GM12878 (cell line): ENCODE results near the gene OR10H3.

Experiments
- BCL11A ChIP-seq: IDR thresholded peaks from 2 replicates; pipeline ENCODE4 v1.6.1; 2011; ENCODE audit warnings: low read depth, low read length
- CBX5 ChIP-seq: sonication (generic); IDR thresholded peaks from 2 replicates; pipeline ENCODE4 v1.6.1; 2016; ENCODE audit warnings: low read depth, moderate library complexity, mild to moderate bottlenecking, inconsistent platforms
- CTCF ChIP-seq, 3 experiments: IDR thresholded peaks in 2 of 3; conservative IDR thresholded peaks in 1 of 3; 2 replicates each; pipeline ENCODE4 v1.5.1; 2011; ENCODE audit warnings: low read depth in 3 of 3, low read length in 3 of 3, mild to moderate bottlenecking in 3 of 3, control low read depth in 2 of 3, moderate library complexity in 2 of 3, inconsistent platforms in 1 of 3, mixed read lengths in 1 of 3; ENCODE audit not compliant: control insufficient read depth in 2 of 3, insufficient read depth in 1 of 3; ENCODE audit errors: extremely low read depth in 1 of 3
- DPF2 ChIP-seq: fragments of 450-650 bp; IDR thresholded peaks from 2 replicates; pipeline ENCODE4 v1.6.1; 2017; ENCODE audit warnings: mild to moderate bottlenecking
- EZH2 ChIP-seq: IDR thresholded peaks from 2 replicates; pipeline ENCODE4 v1.6.1; 2012; ENCODE audit warnings: low read depth, mild to moderate bottlenecking, control low read depth, inconsistent platforms, low read length, borderline replicate concordance; ENCODE audit not compliant: control insufficient read depth
- HDAC6 ChIP-seq: fragments of 200-600 bp; sonication (generic); IDR thresholded peaks from one replicate; pipeline ENCODE4 v1.8.0; 2017; ENCODE audit warnings: antibody characterized with exemption; ENCODE audit not compliant: unreplicated experiment
- JUNB ChIP-seq: IDR thresholded peaks from 2 replicates; pipeline ENCODE4 v1.6.1; 2016; ENCODE audit warnings: antibody characterized with exemption, mild to moderate bottlenecking
- POLR2A ChIP-seq: IDR thresholded peaks from 2 replicates; pipeline ENCODE4 v1.6.1; 2011; ENCODE audit warnings: low read depth, mild to moderate bottlenecking, low read length
- POU2F2 ChIP-seq: IDR thresholded peaks from 3 replicates; pipeline ENCODE4 v1.6.1; 2011; ENCODE audit warnings: low read depth, mild to moderate bottlenecking, low read length, borderline replicate concordance
- RAD21 ChIP-seq: IDR thresholded peaks from 2 replicates; pipeline ENCODE4 v1.6.1; 2011; ENCODE audit warnings: mild to moderate bottlenecking, low read depth, low read length, moderate library complexity; ENCODE audit not compliant: insufficient read depth
- SRF ChIP-seq, 2 experiments: IDR thresholded peaks; 2 replicates each; pipeline ENCODE4 v1.6.1; 2011; ENCODE audit warnings: low read depth in 2 of 2, low read length in 2 of 2, mild to moderate bottlenecking in 1 of 2, moderate library complexity in 1 of 2

- TF ChIP-seq CTCF (IDR thresholded peaks at IDR 0.05 in 2 of 3, conservative IDR thresholded peaks at IDR 0.05 in 1 of 3; ENCODE audit: control insufficient read depth in 2 of 3, extremely low read depth in 1 of 3, insufficient read depth in 1 of 3, low read depth in 3 of 3, low read length in 3 of 3) (no peak), CBX5 (no peak), EZH2 (no peak), POU2F2 (no peak), HDAC6 (no peak), SRF (IDR thresholded peaks at IDR 0.05; ENCODE audit: low read depth in 2 of 2, low read length in 2 of 2) (no peak), POLR2A (no peak), BCL11A (no peak), JUNB (no peak), DPF2 (no peak), RAD21 (no peak)
These were observed 39.5 kb downstream of the OR10H3 start for GRCh38 chr19:15776991-15777970.
